ENCODE results near the gene KDM4E.

KDM4E gene

DNA sequence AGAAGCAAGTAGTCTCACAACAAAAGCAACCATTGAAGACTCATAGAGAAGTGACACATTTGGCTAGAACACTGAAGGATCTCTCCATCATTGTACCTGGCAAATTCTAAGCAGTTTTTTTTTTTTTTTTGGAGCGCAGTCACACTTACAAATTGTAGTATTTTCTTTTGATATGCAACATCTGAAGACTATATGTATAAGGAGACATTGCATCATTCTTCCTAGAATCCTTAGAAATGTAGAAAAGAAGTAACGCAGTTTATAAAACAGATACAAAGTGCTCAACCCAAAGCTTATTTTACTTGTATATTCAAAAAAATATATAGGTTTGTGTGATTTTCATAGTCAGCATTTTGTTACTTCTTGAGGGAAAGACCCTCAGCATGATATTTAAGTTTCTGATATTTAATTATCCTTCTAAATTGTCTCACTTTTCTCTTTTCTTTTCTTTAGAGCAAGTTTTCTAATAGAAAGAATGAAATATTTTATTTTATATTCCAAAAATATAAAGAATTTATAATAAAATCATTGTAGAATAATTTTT is 31.6 kb upstream of the KDM4E start:
- Histone ChIP-seq H3K4me2 (ENCODE audit: low read length) (no peak overlapping the region), H2AK5ac (ENCODE audit: low read length) (no peak overlapping the region), H2BK5ac (ENCODE audit: low read depth, low read length, poor library complexity) (no peak overlapping the region), H2AFZ (ENCODE audit: insufficient read depth, low read length, poor library complexity) (no peak overlapping the region), H2BK120ac (ENCODE audit: insufficient read depth, low read length, poor library complexity) (no peak overlapping the region), H3K36me3 (ENCODE audit: control insufficient read depth in 1 of 2, insufficient read depth in 2 of 2, low read length in 2 of 2) (no peaks in the 10 kb centered on the region), H4K12ac (ENCODE audit: low read depth, low read length) (no peak overlapping the region), H3K4me1 (ENCODE audit: control insufficient read depth in 1 of 2, insufficient read depth in 2 of 2, low read length in 2 of 2) (no peaks in the 10 kb centered on the region), H3K27ac (ENCODE audit: low read depth, low read length) (no peak overlapping the region), H3K23ac (ENCODE audit: low read length) (no peak overlapping the region), H4K91ac (ENCODE audit: low read depth, low read length) (no peak overlapping the region), H3K18ac (ENCODE audit: low read length) (no peak overlapping the region), H3K79me1 (ENCODE audit: low read length) (no peaks in the 10 kb centered on the region), H3K9me3 (ENCODE audit: insufficient read depth, low read depth, low read length) (peaks cover 4% of the 10 kb centered on the region), H4K8ac (ENCODE audit: low read depth, low read length) (no peak overlapping the region), H2BK12ac (ENCODE audit: low read length) (no peak overlapping the region), H3K14ac (ENCODE audit: low read length) (no peak overlapping the region), H3K27me3 (ENCODE audit: insufficient read depth, low read length) (no peaks in the 10 kb centered on the region), H3K79me2 (ENCODE audit: control insufficient read depth, insufficient read depth, low read length, poor library complexity) (no peaks in the 10 kb centered on the region), H3K9ac (ENCODE audit: low read length) (no peak overlapping the region), H3K4ac (ENCODE audit: low read depth, low read length) (no peak overlapping the region), H3K4me3 (ENCODE audit: low read depth, low read length) (no peak overlapping the region)
- DNase-seq: no peak
- no CpG with 5 or more reads among the region's 2 CpGs for WGBS (ENCODE audit: extremely low coverage, insufficient coverage, insufficient read length)

DNA sequence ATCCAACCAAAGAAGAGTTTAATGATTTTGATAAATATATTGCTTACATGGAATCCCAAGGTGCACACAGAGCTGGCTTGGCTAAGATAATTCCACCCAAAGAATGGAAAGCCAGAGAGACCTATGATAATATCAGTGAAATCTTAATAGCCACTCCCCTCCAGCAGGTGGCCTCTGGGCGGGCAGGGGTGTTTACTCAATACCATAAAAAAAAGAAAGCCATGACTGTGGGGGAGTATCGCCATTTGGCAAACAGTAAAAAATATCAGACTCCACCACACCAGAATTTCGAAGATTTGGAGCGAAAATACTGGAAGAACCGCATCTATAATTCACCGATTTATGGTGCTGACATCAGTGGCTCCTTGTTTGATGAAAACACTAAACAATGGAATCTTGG is 27.6 kb upstream of the KDM4E start:
- H3K9me3 ChIP-seq (ENCODE audit: insufficient read depth, low read depth, low read length): peaks cover 4% of the 10 kb centered on the region

DNA sequence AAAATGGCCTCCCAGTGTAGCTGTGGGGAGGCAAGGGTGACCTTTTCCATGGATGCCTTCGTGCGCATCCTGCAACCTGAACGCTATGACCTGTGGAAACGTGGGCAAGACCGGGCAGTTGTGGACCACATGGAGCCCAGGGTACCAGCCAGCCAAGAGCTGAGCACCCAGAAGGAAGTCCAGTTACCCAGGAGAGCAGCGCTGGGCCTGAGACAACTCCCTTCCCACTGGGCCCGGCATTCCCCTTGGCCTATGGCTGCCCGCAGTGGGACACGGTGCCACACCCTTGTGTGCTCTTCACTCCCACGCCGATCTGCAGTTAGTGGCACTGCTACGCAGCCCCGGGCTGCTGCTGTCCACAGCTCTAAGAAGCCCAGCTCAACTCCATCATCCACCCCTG is 26.8 kb upstream of the KDM4E start:
- Histone ChIP-seq H3K9ac (ENCODE audit: low read length) (no peak overlapping the region), H2BK120ac (ENCODE audit: insufficient read depth, low read length, poor library complexity) (no peak overlapping the region), H3K79me2 (ENCODE audit: control insufficient read depth, insufficient read depth, low read length, poor library complexity) (no peaks in the 10 kb centered on the region), H2BK5ac (ENCODE audit: low read depth, low read length, poor library complexity) (no peak overlapping the region), H3K9me3 (ENCODE audit: insufficient read depth, low read depth, low read length) (peaks cover 4% of the 10 kb centered on the region), H3K4me2 (ENCODE audit: low read length) (no peak overlapping the region), H4K91ac (ENCODE audit: low read depth, low read length) (no peak overlapping the region), H4K12ac (ENCODE audit: low read depth, low read length) (no peak overlapping the region), H3K27ac (ENCODE audit: low read depth, low read length) (no peak overlapping the region), H3K18ac (ENCODE audit: low read length) (no peak overlapping the region), H3K23ac (ENCODE audit: low read length) (no peak overlapping the region), H3K14ac (ENCODE audit: low read length) (no peak overlapping the region), H3K79me1 (ENCODE audit: low read length) (no peaks in the 10 kb centered on the region), H3K27me3 (ENCODE audit: insufficient read depth, low read length) (no peaks in the 10 kb centered on the region), H3K4me1 (ENCODE audit: control insufficient read depth in 1 of 2, insufficient read depth in 2 of 2, low read length in 2 of 2) (no peaks in the 10 kb centered on the region), H2AFZ (ENCODE audit: insufficient read depth, low read length, poor library complexity) (no peak overlapping the region), H4K8ac (ENCODE audit: low read depth, low read length) (no peak overlapping the region), H3K4me3 (ENCODE audit: low read depth, low read length) (no peak overlapping the region), H3K4ac (ENCODE audit: low read depth, low read length) (no peak overlapping the region), H2BK12ac (ENCODE audit: low read length) (no peak overlapping the region), H2AK5ac (ENCODE audit: low read length) (no peak overlapping the region), H3K36me3 (ENCODE audit: control insufficient read depth in 1 of 2, insufficient read depth in 2 of 2, low read length in 2 of 2) (no peaks in the 10 kb centered on the region)
- no CpG with 5 or more reads among the region's 13 CpGs for WGBS (ENCODE audit: extremely low coverage, insufficient coverage, insufficient read length)
- no peak for DNase-seq

More for the DNA sequence above, 27.6 kb upstream of the KDM4E start:
- Histone ChIP-seq H3K36me3 (ENCODE audit: control insufficient read depth in 1 of 2, insufficient read depth in 2 of 2, low read length in 2 of 2) (no peaks in the 10 kb centered on the region), H3K27me3 (ENCODE audit: insufficient read depth, low read length) (no peaks in the 10 kb centered on the region), H3K14ac (ENCODE audit: low read length) (no peak overlapping the region), H3K4me3 (ENCODE audit: low read depth, low read length) (no peak overlapping the region), H3K4ac (ENCODE audit: low read depth, low read length) (no peak overlapping the region), H3K9ac (ENCODE audit: low read length) (no peak overlapping the region), H2BK12ac (ENCODE audit: low read length) (no peak overlapping the region), H3K23ac (ENCODE audit: low read length) (no peak overlapping the region), H3K4me2 (ENCODE audit: low read length) (no peak overlapping the region), H4K91ac (ENCODE audit: low read depth, low read length) (no peak overlapping the region), H3K79me1 (ENCODE audit: low read length) (no peaks in the 10 kb centered on the region), H2AFZ (ENCODE audit: insufficient read depth, low read length, poor library complexity) (no peak overlapping the region), H3K18ac (ENCODE audit: low read length) (no peak overlapping the region), H2BK120ac (ENCODE audit: insufficient read depth, low read length, poor library complexity) (no peak overlapping the region), H4K12ac (ENCODE audit: low read depth, low read length) (no peak overlapping the region), H3K4me1 (ENCODE audit: control insufficient read depth in 1 of 2, insufficient read depth in 2 of 2, low read length in 2 of 2) (no peaks in the 10 kb centered on the region), H2AK5ac (ENCODE audit: low read length) (no peak overlapping the region), H4K8ac (ENCODE audit: low read depth, low read length) (no peak overlapping the region), H2BK5ac (ENCODE audit: low read depth, low read length, poor library complexity) (no peak overlapping the region), H3K27ac (ENCODE audit: low read depth, low read length) (no peak overlapping the region), H3K79me2 (ENCODE audit: control insufficient read depth, insufficient read depth, low read length, poor library complexity) (no peaks in the 10 kb centered on the region)
- no peak for DNase-seq
- WGBS (ENCODE audit: extremely low coverage, insufficient coverage, insufficient read length): no CpG with 5 or more reads among the region's 6 CpGs

DNA sequence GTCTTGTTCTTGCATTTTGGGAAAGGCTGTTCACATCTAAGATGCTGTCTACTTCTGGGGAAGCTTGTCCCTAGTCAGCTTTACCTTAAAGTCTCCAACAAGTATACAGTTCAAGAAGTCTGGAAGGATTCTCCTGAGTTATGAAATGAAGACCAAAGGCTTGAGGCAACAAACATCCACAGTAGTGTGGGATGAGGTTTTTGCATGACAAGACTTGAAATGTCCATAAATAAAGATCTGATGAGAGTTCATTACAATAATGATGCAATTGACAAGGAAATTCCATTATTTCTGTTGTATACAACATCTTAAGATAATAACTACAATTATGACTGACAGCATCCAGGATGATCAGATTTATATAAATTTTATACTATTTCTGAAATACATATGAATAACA is 21.3 kb upstream of the KDM4E start:
- Histone ChIP-seq H3K23ac (ENCODE audit: low read length) (no peak overlapping the region), H2BK120ac (ENCODE audit: insufficient read depth, low read length, poor library complexity) (no peak overlapping the region), H4K12ac (ENCODE audit: low read depth, low read length) (no peak overlapping the region), H3K4me2 (ENCODE audit: low read length) (no peak overlapping the region), H2BK5ac (ENCODE audit: low read depth, low read length, poor library complexity) (no peak overlapping the region), H3K9me3 (ENCODE audit: insufficient read depth, low read depth, low read length) (no peaks in the 10 kb centered on the region), H2AK5ac (ENCODE audit: low read length) (no peak overlapping the region), H3K79me2 (ENCODE audit: control insufficient read depth, insufficient read depth, low read length, poor library complexity) (no peaks in the 10 kb centered on the region), H3K27ac (ENCODE audit: low read depth, low read length) (no peak overlapping the region), H3K79me1 (ENCODE audit: low read length) (no peaks in the 10 kb centered on the region), H3K4ac (ENCODE audit: low read depth, low read length) (no peak overlapping the region), H3K27me3 (ENCODE audit: insufficient read depth, low read length) (no peaks in the 10 kb centered on the region), H3K14ac (ENCODE audit: low read length) (no peak overlapping the region), H3K36me3 (ENCODE audit: control insufficient read depth in 1 of 2, insufficient read depth in 2 of 2, low read length in 2 of 2) (no peaks in the 10 kb centered on the region), H2AFZ (ENCODE audit: insufficient read depth, low read length, poor library complexity) (no peak overlapping the region), H2BK12ac (ENCODE audit: low read length) (no peak overlapping the region), H3K9ac (ENCODE audit: low read length) (no peak overlapping the region), H4K8ac (ENCODE audit: low read depth, low read length) (no peak overlapping the region), H3K4me3 (ENCODE audit: low read depth, low read length) (no peak overlapping the region), H3K4me1 (ENCODE audit: control insufficient read depth in 1 of 2, insufficient read depth in 2 of 2, low read length in 2 of 2) (no peaks in the 10 kb centered on the region), H4K91ac (ENCODE audit: low read depth, low read length) (no peak overlapping the region), H3K18ac (ENCODE audit: low read length) (no peak overlapping the region)
- no peak for DNase-seq

Data from trophoblast cell (in vitro differentiated cells and primary cell).